ENCODE data around the gene TRAF3IP3.

The TRAF3IP3 gene

DNA sequence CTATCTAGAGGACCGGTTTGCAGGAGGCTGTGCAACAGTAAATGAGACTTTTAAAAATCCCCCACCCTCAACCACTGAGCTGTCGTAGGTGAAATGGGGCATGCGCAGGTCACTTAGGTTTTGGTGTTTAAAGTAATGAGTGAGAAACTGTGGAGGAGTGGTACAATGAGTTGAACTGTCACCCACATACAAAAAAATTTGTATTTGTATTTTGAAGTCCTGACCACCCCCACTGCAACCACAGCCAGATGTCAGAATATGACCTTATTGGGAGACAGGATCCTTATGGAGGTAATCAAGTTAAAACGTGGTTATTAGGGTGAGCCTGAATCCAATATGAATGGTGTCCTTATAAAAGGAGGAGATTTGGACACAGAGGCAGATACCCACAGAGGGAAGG is 51.7 kb downstream of the TRAF3IP3 start:
- no peak for DNase-seq (ENCODE audit: low read depth)
- no peak overlapping the region for H3K4me3 ChIP-seq (ENCODE audit: low read length)
- TF ChIP-seq CTCF (conservative IDR thresholded peaks at IDR 0.05; ENCODE audit: low read length): no peak

- peak; percentile 92 for DNase-seq (ENCODE audit: low read depth)
- no peak overlapping the region for H3K4me3 ChIP-seq (ENCODE audit: low read length)
- no peak for TF ChIP-seq CTCF (conservative IDR thresholded peaks at IDR 0.05; ENCODE audit: low read length)
Measured at GRCh38 chr1:209808059-209808581, 52.3 kb downstream of the TRAF3IP3 start.

DNA sequence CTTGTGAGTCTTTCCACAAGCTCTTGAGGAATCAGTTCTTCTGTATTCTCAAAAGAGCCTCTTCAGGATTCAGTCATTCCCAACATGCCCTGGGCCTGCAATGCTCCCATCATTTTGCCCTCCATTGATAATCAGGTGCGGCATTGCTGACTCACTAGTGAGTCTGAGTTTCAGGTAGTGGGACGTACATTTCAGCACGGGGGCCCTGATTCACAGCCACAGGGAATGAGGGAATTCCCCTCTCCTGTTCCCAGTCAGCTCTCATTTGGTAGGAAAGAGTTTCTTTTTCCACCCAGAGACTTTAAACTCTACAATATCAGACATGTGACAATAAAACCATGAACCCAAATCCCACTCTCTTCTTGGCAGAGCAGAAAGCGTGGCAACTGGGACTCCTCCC is 53.8 kb downstream of the TRAF3IP3 start:
- DNase-seq (ENCODE audit: low read depth): no peak
- no peak for TF ChIP-seq CTCF (conservative IDR thresholded peaks at IDR 0.05; ENCODE audit: low read length)
- H3K4me3 ChIP-seq (ENCODE audit: low read length): no peak overlapping the region

DNA sequence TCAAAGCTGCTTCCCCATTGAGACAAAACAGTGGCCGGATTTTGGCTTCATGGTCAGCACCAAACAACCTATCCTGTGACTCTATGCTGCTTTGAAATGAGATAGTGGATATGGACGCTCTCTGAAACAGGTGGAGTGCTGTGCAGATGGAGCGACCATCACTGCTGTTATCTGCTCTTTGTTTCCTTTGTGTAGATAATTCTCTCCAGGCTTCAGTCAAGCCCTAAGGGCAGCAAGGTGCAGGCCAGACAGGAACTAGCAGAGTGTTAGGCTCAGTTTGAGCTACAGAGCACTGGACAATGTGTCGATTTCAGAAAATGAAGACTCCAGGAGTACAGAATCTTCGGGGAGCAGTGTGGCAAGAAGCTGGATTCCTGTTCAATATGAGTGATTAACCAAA is 54.9 kb downstream of the TRAF3IP3 start:
- TF ChIP-seq CTCF (conservative IDR thresholded peaks at IDR 0.05; ENCODE audit: low read length): no peak
- no peak overlapping the region for H3K4me3 ChIP-seq (ENCODE audit: low read length)
- no peak for DNase-seq (ENCODE audit: low read depth)

DNA sequence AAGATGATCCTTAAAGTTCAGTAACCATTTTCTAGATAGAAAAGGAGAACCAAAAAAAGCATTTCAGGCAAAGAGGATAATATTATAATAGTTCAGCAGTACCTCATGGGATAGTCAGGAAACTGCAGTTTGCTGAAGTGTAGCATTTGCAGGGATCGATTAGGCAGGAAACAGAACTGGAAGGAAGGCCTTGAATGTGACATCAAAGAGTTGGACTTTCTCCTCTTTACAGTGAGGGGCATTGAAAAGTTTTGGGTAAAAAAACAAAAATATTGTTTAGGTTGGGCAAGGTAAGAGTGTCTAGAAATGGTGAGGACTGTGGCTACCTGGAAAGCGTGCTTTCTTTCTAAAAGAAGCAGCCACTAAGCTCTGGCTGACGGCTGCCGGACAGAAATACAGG is 58.0 kb downstream of the TRAF3IP3 start:
- DNase-seq (ENCODE audit: low read depth): no peak
- no peak for TF ChIP-seq CTCF (conservative IDR thresholded peaks at IDR 0.05; ENCODE audit: low read length)
- no peak overlapping the region for H3K4me3 ChIP-seq (ENCODE audit: low read length)

GRCh38 chr1:209815490-209815889 is 59.6 kb downstream of the TRAF3IP3 start:
- no peak overlapping the region for H3K4me3 ChIP-seq (ENCODE audit: low read length)
- DNase-seq (ENCODE audit: low read depth): no peak
- no peak for TF ChIP-seq CTCF (conservative IDR thresholded peaks at IDR 0.05; ENCODE audit: low read length)

- H3K4me3 ChIP-seq (ENCODE audit: low read length): no peak overlapping the region
- DNase-seq (ENCODE audit: low read depth): no peak
- TF ChIP-seq CTCF (conservative IDR thresholded peaks at IDR 0.05; ENCODE audit: low read length): no peak
Measured at GRCh38 chr1:209815931-209816341, 60.1 kb downstream of the TRAF3IP3 start.

Measured in AG10803 (cell line).